Hepatocyte (in vitro differentiated cells): Measurements from ENCODE around the gene PPIB.

ENCODE experiments used
- CTCF ChIP-seq: fragments of 200-600 bp; sonication (generic); IDR thresholded peaks from 2 replicates; pipeline ENCODE4 v1.5.1; 2016; ENCODE audit warnings: antibody characterized with exemption, mild to moderate bottlenecking; ENCODE audit not compliant: poor library complexity
- EZH2 ChIP-seq: fragments of 200-600 bp; sonication (generic); IDR thresholded peaks from 2 replicates; pipeline ENCODE4 v1.6.1; 2016; ENCODE audit warnings: antibody characterized with exemption, mild to moderate bottlenecking, borderline replicate concordance
- EZH2phosphoT487 ChIP-seq: fragments of 200-600 bp; sonication (generic); IDR thresholded peaks from one replicate; pipeline ENCODE4 v1.6.1; 2018; ENCODE audit warnings: antibody characterized with exemption, mild to moderate bottlenecking, low read depth, moderate library complexity; ENCODE audit not compliant: unreplicated experiment, severe bottlenecking

- TF ChIP-seq EZH2phosphoT487 (no peak), CTCF (no peak), EZH2 (no peak)
Observed at GRCh38 chr15:64185146-64185911, 22.5 kb upstream of the PPIB start.
